Measurements from ENCODE around the gene PCDHA10.

The PCDHA10 gene

DNA sequence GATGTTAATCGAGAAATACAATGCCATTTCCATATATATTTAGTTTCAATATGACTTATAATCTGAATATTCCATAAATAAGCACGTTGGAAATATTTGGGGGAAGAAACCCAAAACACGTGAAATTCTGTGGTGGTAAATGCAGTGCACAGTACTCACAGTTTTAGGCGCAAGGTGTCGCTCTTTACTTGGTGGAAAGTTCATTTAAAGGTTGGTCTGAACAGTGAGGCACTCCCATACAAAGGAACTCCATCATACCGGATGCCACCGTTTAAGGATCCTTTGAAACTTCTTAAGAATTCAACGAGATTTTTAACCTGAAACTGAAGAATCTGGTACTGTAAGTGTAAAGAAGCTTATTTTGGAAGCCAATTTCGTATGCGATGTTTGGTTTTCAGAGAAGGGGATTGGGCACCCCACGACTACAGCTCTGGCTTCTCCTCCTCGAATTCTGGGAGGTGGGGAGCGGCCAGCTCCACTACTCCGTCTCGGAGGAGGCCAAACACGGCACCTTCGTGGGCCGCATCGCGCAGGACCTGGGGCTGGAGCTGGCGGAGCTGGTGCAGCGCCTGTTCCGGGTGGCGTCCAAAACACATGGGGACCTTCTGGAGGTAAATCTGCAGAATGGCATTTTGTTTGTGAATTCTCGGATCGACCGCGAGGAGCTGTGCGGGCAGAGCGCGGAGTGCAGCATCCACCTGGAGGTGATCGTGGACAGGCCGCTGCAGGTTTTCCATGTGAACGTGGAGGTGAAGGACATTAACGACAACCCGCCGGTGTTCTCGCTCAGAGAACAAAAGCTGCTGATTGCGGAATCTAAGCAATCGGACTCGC lies 13.2 kb downstream of the PCDHA10 start, which contains the start of gene PCDHA11:
PCDHA11 (plus strand) TSS at position 237 of the 834 bp plus-strand sequence; CDS start at position 384, 147 bp downstream.
- Histone ChIP-seq H3K9ac (ENCODE audit: low read depth, low read length, poor library complexity, severe bottlenecking) (no peak within 1 kb of the TSS), H3K9me2 (replicated peaks; ENCODE audit: low read depth, low read length) (no peaks in the 10 kb centered on the region), H3K36me3 (ENCODE audit: insufficient read depth, low read length) (no peaks in the 10 kb centered on the region), H3K4me1 (ENCODE audit: insufficient read depth, low read length, poor library complexity, severe bottlenecking) (no peaks in the 10 kb centered on the region), H3K9me3 (ENCODE audit: insufficient read depth, low read depth, low read length) (no peaks in the 10 kb centered on the region), H2AFZ (ENCODE audit: low read length) (no peak within 1 kb of the TSS), H3K79me2 (ENCODE audit: insufficient read depth, low read length) (no peaks in the 10 kb centered on the region), H3K27me3 (ENCODE audit: insufficient read depth, low read length, poor library complexity, severe bottlenecking) (no peaks in the 10 kb centered on the region), H3K4me3 (ENCODE audit: low read length, poor library complexity, severe bottlenecking) (no peak within 1 kb of the TSS), H4K20me1 (ENCODE audit: insufficient read depth, low read length, poor library complexity, severe bottlenecking) (no peaks in the 10 kb centered on the region), H3F3A (ENCODE audit: low read depth) (no peaks in the 10 kb centered on the region), H3K4me2 (ENCODE audit: low read depth, low read length, poor library complexity, severe bottlenecking) (no peak within 1 kb of the TSS)
- TF ChIP-seq, protein P1, sequence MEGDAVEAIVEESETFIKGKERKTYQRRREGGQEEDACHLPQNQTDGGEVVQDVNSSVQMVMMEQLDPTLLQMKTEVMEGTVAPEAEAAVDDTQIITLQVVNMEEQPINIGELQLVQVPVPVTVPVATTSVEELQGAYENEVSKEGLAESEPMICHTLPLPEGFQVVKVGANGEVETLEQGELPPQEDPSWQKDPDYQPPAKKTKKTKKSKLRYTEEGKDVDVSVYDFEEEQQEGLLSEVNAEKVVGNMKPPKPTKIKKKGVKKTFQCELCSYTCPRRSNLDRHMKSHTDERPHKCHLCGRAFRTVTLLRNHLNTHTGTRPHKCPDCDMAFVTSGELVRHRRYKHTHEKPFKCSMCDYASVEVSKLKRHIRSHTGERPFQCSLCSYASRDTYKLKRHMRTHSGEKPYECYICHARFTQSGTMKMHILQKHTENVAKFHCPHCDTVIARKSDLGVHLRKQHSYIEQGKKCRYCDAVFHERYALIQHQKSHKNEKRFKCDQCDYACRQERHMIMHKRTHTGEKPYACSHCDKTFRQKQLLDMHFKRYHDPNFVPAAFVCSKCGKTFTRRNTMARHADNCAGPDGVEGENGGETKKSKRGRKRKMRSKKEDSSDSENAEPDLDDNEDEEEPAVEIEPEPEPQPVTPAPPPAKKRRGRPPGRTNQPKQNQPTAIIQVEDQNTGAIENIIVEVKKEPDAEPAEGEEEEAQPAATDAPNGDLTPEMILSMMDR (conservative IDR thresholded peaks at IDR 0.05; ENCODE audit: low read length): no peak
- TF ChIP-seq EZH2phosphoT487 (IDR thresholded peaks at IDR 0.05; ENCODE audit: borderline replicate concordance): no peak

DNA sequence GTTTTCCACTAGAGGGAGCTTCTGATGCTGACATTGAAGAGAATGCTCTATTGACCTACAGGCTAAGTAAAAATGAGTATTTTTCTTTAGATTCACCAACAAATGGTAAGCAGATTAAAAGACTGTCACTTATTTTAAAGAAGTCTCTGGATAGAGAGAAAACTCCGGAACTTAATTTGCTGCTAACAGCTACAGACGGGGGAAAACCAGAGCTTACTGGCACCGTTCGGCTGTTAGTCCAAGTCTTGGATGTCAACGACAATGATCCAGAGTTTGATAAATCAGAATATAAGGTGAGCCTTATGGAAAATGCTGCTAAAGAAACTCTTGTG lies 13.8 kb downstream of the PCDHA10 start:
- Histone ChIP-seq H3K9me3 (ENCODE audit: insufficient read depth, low read depth, low read length) (no peaks in the 10 kb centered on the region), H3K9me2 (replicated peaks; ENCODE audit: low read depth, low read length) (no peaks in the 10 kb centered on the region), H3K4me3 (ENCODE audit: low read length, poor library complexity, severe bottlenecking) (no peak overlapping the region), H2AFZ (ENCODE audit: low read length) (no peak overlapping the region), H3K79me2 (ENCODE audit: insufficient read depth, low read length) (no peaks in the 10 kb centered on the region), H3K4me1 (ENCODE audit: insufficient read depth, low read length, poor library complexity, severe bottlenecking) (no peaks in the 10 kb centered on the region), H3F3A (ENCODE audit: low read depth) (no peaks in the 10 kb centered on the region), H3K27me3 (ENCODE audit: insufficient read depth, low read length, poor library complexity, severe bottlenecking) (no peaks in the 10 kb centered on the region), H3K4me2 (ENCODE audit: low read depth, low read length, poor library complexity, severe bottlenecking) (no peak overlapping the region), H4K20me1 (ENCODE audit: insufficient read depth, low read length, poor library complexity, severe bottlenecking) (no peaks in the 10 kb centered on the region), H3K9ac (ENCODE audit: low read depth, low read length, poor library complexity, severe bottlenecking) (no peak overlapping the region), H3K36me3 (ENCODE audit: insufficient read depth, low read length) (no peaks in the 10 kb centered on the region)
- TF ChIP-seq, protein P1 (conservative IDR thresholded peaks at IDR 0.05; ENCODE audit: low read length): peak; percentile 25; the same call in 1 of the 2 replicates
- TF ChIP-seq EZH2phosphoT487 (IDR thresholded peaks at IDR 0.05; ENCODE audit: borderline replicate concordance): no peak

DNA sequence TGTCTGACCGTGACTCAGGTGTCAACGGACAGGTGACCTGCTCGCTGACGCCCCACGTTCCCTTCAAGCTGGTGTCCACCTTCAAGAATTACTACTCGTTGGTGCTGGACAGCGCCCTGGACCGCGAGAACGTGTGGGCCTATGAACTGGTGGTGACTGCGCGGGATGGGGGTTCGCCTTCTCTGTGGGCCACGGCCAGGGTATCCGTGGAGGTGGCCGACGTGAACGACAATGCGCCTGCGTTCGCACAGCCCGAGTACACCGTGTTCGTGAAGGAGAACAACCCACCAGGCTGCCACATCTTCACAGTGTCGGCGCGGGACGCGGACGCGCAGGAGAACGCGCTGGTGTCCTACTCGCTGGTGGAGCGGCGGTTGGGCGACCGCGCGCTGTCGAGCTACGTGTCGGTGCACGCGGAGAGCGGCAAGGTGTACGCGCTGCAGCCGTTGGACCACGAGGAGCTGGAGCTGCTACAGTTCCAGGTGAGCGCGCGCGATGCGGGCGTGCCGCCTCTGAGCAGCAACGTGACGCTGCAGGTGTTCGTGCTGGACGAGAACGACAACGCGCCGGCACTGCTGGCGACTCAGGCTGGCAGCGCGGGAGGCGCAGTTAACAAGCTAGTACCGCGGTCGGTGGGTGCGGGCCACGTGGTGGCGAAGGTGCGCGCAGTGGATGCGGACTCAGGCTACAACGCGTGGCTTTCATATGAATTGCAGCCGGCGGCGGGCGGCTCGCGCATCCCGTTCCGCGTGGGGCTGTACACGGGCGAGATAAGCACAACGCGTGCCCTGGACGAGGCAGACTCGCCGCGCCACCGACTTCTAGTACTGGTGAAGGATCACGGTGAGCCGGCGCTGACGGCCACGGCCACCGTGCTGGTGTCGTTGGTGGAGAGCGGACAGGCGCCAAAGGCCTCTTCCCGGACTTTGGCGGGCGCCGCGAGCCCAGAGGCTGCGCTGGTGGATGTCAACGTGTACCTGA lies 14.8 kb downstream of the PCDHA10 start:
- no peaks in the 10 kb centered on the region for H4K20me1 ChIP-seq (ENCODE audit: insufficient read depth, low read length, poor library complexity, severe bottlenecking)
- no peaks in the 10 kb centered on the region for H3K36me3 ChIP-seq (ENCODE audit: insufficient read depth, low read length)
- H2AFZ ChIP-seq (ENCODE audit: low read length): no peak overlapping the region
- no peak overlapping the region for H3K9ac ChIP-seq (ENCODE audit: low read depth, low read length, poor library complexity, severe bottlenecking)
- H3F3A ChIP-seq (ENCODE audit: low read depth): no peaks in the 10 kb centered on the region
- H3K79me2 ChIP-seq (ENCODE audit: insufficient read depth, low read length): no peaks in the 10 kb centered on the region
- H3K27me3 ChIP-seq (ENCODE audit: insufficient read depth, low read length, poor library complexity, severe bottlenecking): no peaks in the 10 kb centered on the region
- H3K4me2 ChIP-seq (ENCODE audit: low read depth, low read length, poor library complexity, severe bottlenecking): no peak overlapping the region
- H3K9me2 ChIP-seq (replicated peaks; ENCODE audit: low read depth, low read length): no peaks in the 10 kb centered on the region
- no peak overlapping the region for H3K4me3 ChIP-seq (ENCODE audit: low read length, poor library complexity, severe bottlenecking)
- no peaks in the 10 kb centered on the region for H3K4me1 ChIP-seq (ENCODE audit: insufficient read depth, low read length, poor library complexity, severe bottlenecking)
- TF ChIP-seq, protein P1 (conservative IDR thresholded peaks at IDR 0.05; ENCODE audit: low read length): no peak
- TF ChIP-seq EZH2phosphoT487 (IDR thresholded peaks at IDR 0.05; ENCODE audit: borderline replicate concordance): no peak
- H3K9me3 ChIP-seq (ENCODE audit: insufficient read depth, low read depth, low read length): no peaks in the 10 kb centered on the region
